ENCODE data around the gene SMYD3. TPM values are rescaled to one million over a fixed set of nuclear protein-coding genes. Genes with fewer than 3 reads are reported as not detected.

SMYD3 gene
- total RNA-seq, 1 donor from 2014 or later: 29.2 TPM

GRCh38 chr1:245933431-245934045 lies 573.5 kb downstream of the SMYD3 start:
- Histone ChIP-seq H3K27me3 (ENCODE audit: control insufficient read depth, insufficient read depth, low read length) (no peaks in the 10 kb centered on the region), H3K36me3 (ENCODE audit: control insufficient read depth, insufficient read depth, low read length) (no peaks in the 10 kb centered on the region), H3K4me3 (ENCODE audit: low read depth, low read length) (no peak overlapping the region)
- TF ChIP-seq, protein P1, sequence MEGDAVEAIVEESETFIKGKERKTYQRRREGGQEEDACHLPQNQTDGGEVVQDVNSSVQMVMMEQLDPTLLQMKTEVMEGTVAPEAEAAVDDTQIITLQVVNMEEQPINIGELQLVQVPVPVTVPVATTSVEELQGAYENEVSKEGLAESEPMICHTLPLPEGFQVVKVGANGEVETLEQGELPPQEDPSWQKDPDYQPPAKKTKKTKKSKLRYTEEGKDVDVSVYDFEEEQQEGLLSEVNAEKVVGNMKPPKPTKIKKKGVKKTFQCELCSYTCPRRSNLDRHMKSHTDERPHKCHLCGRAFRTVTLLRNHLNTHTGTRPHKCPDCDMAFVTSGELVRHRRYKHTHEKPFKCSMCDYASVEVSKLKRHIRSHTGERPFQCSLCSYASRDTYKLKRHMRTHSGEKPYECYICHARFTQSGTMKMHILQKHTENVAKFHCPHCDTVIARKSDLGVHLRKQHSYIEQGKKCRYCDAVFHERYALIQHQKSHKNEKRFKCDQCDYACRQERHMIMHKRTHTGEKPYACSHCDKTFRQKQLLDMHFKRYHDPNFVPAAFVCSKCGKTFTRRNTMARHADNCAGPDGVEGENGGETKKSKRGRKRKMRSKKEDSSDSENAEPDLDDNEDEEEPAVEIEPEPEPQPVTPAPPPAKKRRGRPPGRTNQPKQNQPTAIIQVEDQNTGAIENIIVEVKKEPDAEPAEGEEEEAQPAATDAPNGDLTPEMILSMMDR (IDR thresholded peaks at IDR 0.05; ENCODE audit: insufficient read depth, low read length, poor library complexity, severe bottlenecking): no peak
- no peak for DNase-seq (ENCODE audit: low read depth)

- Histone ChIP-seq H3K36me3 (ENCODE audit: control insufficient read depth, insufficient read depth, low read length) (no peaks in the 10 kb centered on the region), H3K27me3 (ENCODE audit: control insufficient read depth, insufficient read depth, low read length) (no peaks in the 10 kb centered on the region), H3K4me3 (ENCODE audit: low read depth, low read length) (no peak overlapping the region)
- DNase-seq (ENCODE audit: low read depth): no peak
- TF ChIP-seq, protein P1 (IDR thresholded peaks at IDR 0.05; ENCODE audit: insufficient read depth, low read length, poor library complexity, severe bottlenecking): no peak
Observed at GRCh38 chr1:245932302-245932972, 574.6 kb downstream of the SMYD3 start.

- TF ChIP-seq, protein P1 (IDR thresholded peaks at IDR 0.05; ENCODE audit: insufficient read depth, low read length, poor library complexity, severe bottlenecking): no peak
- no peak for DNase-seq (ENCODE audit: low read depth)
- no peaks in the 10 kb centered on the region for H3K27me3 ChIP-seq (ENCODE audit: control insufficient read depth, insufficient read depth, low read length)
- no peak overlapping the region for H3K4me3 ChIP-seq (ENCODE audit: low read depth, low read length)
- no peaks in the 10 kb centered on the region for H3K36me3 ChIP-seq (ENCODE audit: control insufficient read depth, insufficient read depth, low read length)
Observed at GRCh38 chr1:245931450-245931849, 575.6 kb downstream of the SMYD3 start.

- no peak for DNase-seq (ENCODE audit: low read depth)
- Histone ChIP-seq H3K36me3 (ENCODE audit: control insufficient read depth, insufficient read depth, low read length) (no peaks in the 10 kb centered on the region), H3K27me3 (ENCODE audit: control insufficient read depth, insufficient read depth, low read length) (no peaks in the 10 kb centered on the region), H3K4me3 (ENCODE audit: low read depth, low read length) (no peak overlapping the region)
- TF ChIP-seq, protein P1 (IDR thresholded peaks at IDR 0.05; ENCODE audit: insufficient read depth, low read length, poor library complexity, severe bottlenecking): no peak
Observed at GRCh38 chr1:245929224-245929623, 577.9 kb downstream of the SMYD3 start.

DNA sequence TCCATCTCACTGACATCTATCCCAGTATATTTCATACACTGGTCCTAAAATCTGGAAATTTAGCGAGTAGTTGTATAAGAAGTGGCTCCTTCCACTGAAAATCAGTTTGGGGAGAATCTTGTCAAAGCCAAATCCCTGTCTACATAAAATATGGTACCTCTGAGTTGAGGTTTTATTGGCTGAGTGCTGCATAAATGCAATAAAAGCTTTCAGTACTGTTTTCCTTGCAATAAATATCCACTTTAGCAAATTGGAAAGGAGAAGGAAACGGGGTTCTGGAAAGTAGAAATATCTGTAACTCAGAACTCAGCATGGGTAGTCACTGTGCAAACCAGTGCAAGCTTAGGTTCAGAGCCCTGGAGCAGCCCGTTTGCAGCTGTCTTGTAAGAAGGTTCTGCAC lies 580.2 kb downstream of the SMYD3 start:
- no peak for DNase-seq (ENCODE audit: low read depth)
- Histone ChIP-seq H3K36me3 (ENCODE audit: control insufficient read depth, insufficient read depth, low read length) (no peaks in the 10 kb centered on the region), H3K27me3 (ENCODE audit: control insufficient read depth, insufficient read depth, low read length) (no peaks in the 10 kb centered on the region), H3K4me3 (ENCODE audit: low read depth, low read length) (no peak overlapping the region)
- TF ChIP-seq, protein P1 (IDR thresholded peaks at IDR 0.05; ENCODE audit: insufficient read depth, low read length, poor library complexity, severe bottlenecking): no peak

Measured in kidney epithelial cell (primary cell).